Thyroid gland (tissue), 4 donors: ENCODE measurements around the gene SYDE1. TPM values are rescaled to one million over a fixed set of nuclear protein-coding genes. Genes with fewer than 3 reads are reported as not detected.
"Not testable (repeated sequence)": the region's sequence is repeated elsewhere in the genome, so short reads cannot be mapped to it uniquely, and the experiment has no call there.

Source experiments
- DNase-seq, 2 donors: peaks; one replicate each; pipeline ENCODE4 v3.0.0-alpha.2; 2019
- H3K27ac ChIP-seq, 3 donors: fragments of 200-600 bp; sonication (generic); 1 replicate in 2 of 3; 2 replicates in 1 of 3; pipeline ENCODE4 v1.5.1; 2016 to 2019; ENCODE audit warnings: mild to moderate bottlenecking in 1 of 3, moderate library complexity in 1 of 3
- H3K27me3 ChIP-seq: fragments of 200-600 bp; sonication (generic); one replicate; pipeline ENCODE4 v1.5.1; 2019
- H3K36me3 ChIP-seq, 2 donors: fragments of 200-600 bp; sonication (generic); one replicate each; pipeline ENCODE4 v1.5.1; 2016 to 2019
- H3K4me1 ChIP-seq, 2 donors: fragments of 200-600 bp; sonication (generic); one replicate each; pipeline ENCODE4 v1.5.1; 2017 to 2019
- H3K4me3 ChIP-seq, 3 donors: fragments of 200-600 bp; sonication (generic); replicated peaks in 1 of 3; 1 replicate in 2 of 3; 2 replicates in 1 of 3; pipeline ENCODE4 v1.5.1; 2016; ENCODE audit warnings: mild to moderate bottlenecking in 1 of 3
- H3K9me3 ChIP-seq: fragments of 200-600 bp; sonication (generic); one replicate; pipeline ENCODE4 v1.5.1; 2017
- POLR2A ChIP-seq, 2 donors: fragments of 450-650 bp; IDR thresholded peaks; one replicate each; pipeline ENCODE4 v1.6.1; 2017; ENCODE audit warnings: antibody characterized with exemption in 2 of 2, mild to moderate bottlenecking in 2 of 2, moderate library complexity in 1 of 2
- WGBS, 2 donors: methylation state at CpG; one replicate each; pipeline ENCODE4 v1.1.5; 2017; 5-methylcytosine and 5-hydroxymethylcytosine counted together
- intact Hi-C: fragments of 100-400 bp; cut with DNase I; formaldehyde crosslinking; loops from one replicate; pipeline ENCODE4 v1.15.1; 2023
- total RNA-seq, 4 donors: library from RNA; depleted of rRNA; stranded (reverse); fragments of >200 nt; gene quantifications; one replicate each; pipeline ENCODE4 v1.2.3, GENCODE V29; 2016
- TF ChIP-seq, protein P1 (sequence below), 6 experiments: fragments of 200-600 bp in 3 of 6; fragments of 450-650 bp in 3 of 6; sonication (generic) in 3 of 6; IDR thresholded peaks; one replicate each; pipeline ENCODE4 v1.5.1; 2016 to 2019; ENCODE audit warnings: antibody characterized with exemption in 6 of 6, mild to moderate bottlenecking in 2 of 6, inconsistent platforms in 1 of 6, moderate library complexity in 1 of 6

The SYDE1 gene
- total RNA-seq, 4 donors from 2014 or later = 12.6 to 17.9 (median 15.5) TPM

GRCh38 chr19:15075806-15076205, 31.4 kb upstream of the SYDE1 start:
- Histone ChIP-seq H3K27me3 (no peaks in the 10 kb centered on the region), H3K27ac (no peak overlapping the region), H3K4me1 (no peaks in the 10 kb centered on the region), H3K36me3 (no peaks in the 10 kb centered on the region), H3K4me3 (no peak overlapping the region), H3K9me3 (no peaks in the 10 kb centered on the region)
- WGBS, 2 donors = 79 to 89% methylated on average over 4 of the region's 4 CpGs
- TF ChIP-seq, protein P1, sequence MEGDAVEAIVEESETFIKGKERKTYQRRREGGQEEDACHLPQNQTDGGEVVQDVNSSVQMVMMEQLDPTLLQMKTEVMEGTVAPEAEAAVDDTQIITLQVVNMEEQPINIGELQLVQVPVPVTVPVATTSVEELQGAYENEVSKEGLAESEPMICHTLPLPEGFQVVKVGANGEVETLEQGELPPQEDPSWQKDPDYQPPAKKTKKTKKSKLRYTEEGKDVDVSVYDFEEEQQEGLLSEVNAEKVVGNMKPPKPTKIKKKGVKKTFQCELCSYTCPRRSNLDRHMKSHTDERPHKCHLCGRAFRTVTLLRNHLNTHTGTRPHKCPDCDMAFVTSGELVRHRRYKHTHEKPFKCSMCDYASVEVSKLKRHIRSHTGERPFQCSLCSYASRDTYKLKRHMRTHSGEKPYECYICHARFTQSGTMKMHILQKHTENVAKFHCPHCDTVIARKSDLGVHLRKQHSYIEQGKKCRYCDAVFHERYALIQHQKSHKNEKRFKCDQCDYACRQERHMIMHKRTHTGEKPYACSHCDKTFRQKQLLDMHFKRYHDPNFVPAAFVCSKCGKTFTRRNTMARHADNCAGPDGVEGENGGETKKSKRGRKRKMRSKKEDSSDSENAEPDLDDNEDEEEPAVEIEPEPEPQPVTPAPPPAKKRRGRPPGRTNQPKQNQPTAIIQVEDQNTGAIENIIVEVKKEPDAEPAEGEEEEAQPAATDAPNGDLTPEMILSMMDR (IDR thresholded peaks at IDR 0.05) = no peak
- no peak for TF ChIP-seq POLR2A (IDR thresholded peaks at IDR 0.05)
- DNase-seq = no peak
- intact Hi-C loops = no loop called here

- H3K4me3 ChIP-seq, H3K36me3 ChIP-seq, H3K9me3 ChIP-seq, DNase-seq, H3K27ac ChIP-seq, intact Hi-C loops, H3K27me3 ChIP-seq, H3K4me1 ChIP-seq: not testable (repeated sequence)
- WGBS, 2 donors = 60 to 61% methylated on average over 4 of the region's 4 CpGs
These were observed 27.2 kb upstream of the SYDE1 start for GRCh38 chr19:15080002-15080401.

- Histone ChIP-seq H3K27me3 (no peaks in the 10 kb centered on the region), H3K4me1 (no peaks in the 10 kb centered on the region), H3K4me3 (no peak within 1 kb of the TSS), H3K9me3 (no peaks in the 10 kb centered on the region), H3K27ac (no peak within 1 kb of the TSS), H3K36me3 (no peaks in the 10 kb centered on the region)
- no peak for DNase-seq
- 64 to 70% methylated on average over 6 of the region's 6 CpGs for WGBS, 2 donors
- TF ChIP-seq, protein P1 (IDR thresholded peaks at IDR 0.05) = no peak
- TF ChIP-seq POLR2A (IDR thresholded peaks at IDR 0.05) = no peak
- intact Hi-C loops = no loop called here
These were observed 25.3 kb upstream of the SYDE1 start, which contains the start of gene OR1I1 for GRCh38 chr19:15081911-15082310. Gene OR1I1, plus strand, starts transcription at chr19:15082211. Its CDS starts 4,855 bp downstream, at chr19:15087066.

GRCh38 chr19:15087182-15087581, 20.0 kb upstream of the SYDE1 start:
- Histone ChIP-seq H3K9me3 (no peaks in the 10 kb centered on the region), H3K27ac (no peak overlapping the region), H3K4me1 (no peaks in the 10 kb centered on the region), H3K4me3 (no peak overlapping the region), H3K36me3 (no peaks in the 10 kb centered on the region), H3K27me3 (no peaks in the 10 kb centered on the region)
- DNase-seq = no peak
- TF ChIP-seq, protein P1 (IDR thresholded peaks at IDR 0.05) = no peak
- intact Hi-C loops = loop anchor here (5.0 kb wide), 1 partner anchor 465 kb away; no protein-coding TSS in a partner anchor
- 75 to 77% methylated on average over 11 of the region's 11 CpGs for WGBS, 2 donors

DNA sequence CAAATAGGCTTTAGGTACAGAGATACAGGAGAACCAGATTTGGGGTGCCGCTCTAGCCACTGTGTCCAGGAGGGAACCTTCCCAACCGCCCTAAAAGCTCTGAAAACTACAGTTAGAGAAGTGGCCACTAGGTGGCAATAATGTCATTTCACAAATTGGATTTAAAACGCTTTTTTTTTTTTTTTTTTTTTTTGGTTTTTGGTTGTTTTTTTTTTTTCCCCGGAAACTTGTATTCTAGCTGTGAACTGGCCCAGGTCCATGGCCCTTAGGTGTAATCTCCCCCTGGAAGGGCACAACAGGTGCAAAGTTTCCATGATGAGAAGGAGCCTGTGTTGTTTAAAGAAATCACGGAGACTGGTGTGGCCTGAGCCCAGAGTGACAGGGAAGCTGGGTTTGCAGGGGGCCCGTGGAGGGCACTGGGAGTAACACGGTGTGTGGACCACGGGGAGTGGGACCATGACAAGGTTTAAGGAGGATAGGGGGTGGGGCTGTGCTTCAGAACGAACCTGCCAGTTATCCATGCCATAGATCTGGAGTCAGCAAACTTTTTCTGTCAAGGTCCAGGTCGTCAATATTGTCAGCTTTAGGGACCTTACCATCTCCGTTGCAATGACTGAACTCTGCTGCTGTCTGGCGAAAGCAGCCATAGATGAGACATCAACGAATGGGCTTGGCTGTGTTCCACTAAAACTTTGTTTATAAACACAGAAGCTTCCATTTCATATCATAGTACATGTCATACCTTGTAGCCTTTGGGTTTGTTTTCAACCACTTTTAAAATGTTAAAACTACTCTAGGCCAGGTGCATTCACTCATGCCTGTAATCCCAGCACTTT, 15.1 kb upstream of the SYDE1 start:
- TF ChIP-seq, protein P1 (IDR thresholded peaks at IDR 0.05) = peak; percentile 34 to 82 (median 62)
- TF ChIP-seq POLR2A (IDR thresholded peaks at IDR 0.05) = no peak
- WGBS, 2 donors = 22 to 27% methylated on average over 13 of the region's 13 CpGs
- no peaks in the 10 kb centered on the region for H3K9me3 ChIP-seq
- intact Hi-C loops = loop anchor here (2.0 kb wide), 1 partner anchor 59 kb away; no protein-coding TSS in a partner anchor
- H3K27ac ChIP-seq = no peak overlapping the region
- H3K27me3 ChIP-seq = no peaks in the 10 kb centered on the region
- peak; percentile 19 to 24 for DNase-seq
- no peaks in the 10 kb centered on the region for H3K4me1 ChIP-seq
- H3K36me3 ChIP-seq = no peaks in the 10 kb centered on the region
- H3K4me3 ChIP-seq = no peak overlapping the region
